Vagina (tissue), 2 donors: ENCODE measurements around the gene PCSK5.

Experiments
- POLR2A ChIP-seq, 2 donors: fragments of 450-650 bp; IDR thresholded peaks; one replicate each; pipeline ENCODE4 v1.6.1; 2017; ENCODE audit warnings: antibody characterized with exemption in 2 of 2, mild to moderate bottlenecking in 2 of 2, moderate library complexity in 2 of 2
- POLR2AphosphoS5 ChIP-seq, 2 donors: sonication (generic); formaldehyde crosslinking; IDR thresholded peaks; one replicate each; pipeline ENCODE4 v1.9.0; 2017; ENCODE audit warnings: antibody characterized with exemption in 2 of 2, mild to moderate bottlenecking in 2 of 2, low read depth in 1 of 2; ENCODE audit not compliant: insufficient read depth in 1 of 2
- TF ChIP-seq, protein P1 (sequence below), 3 experiments: fragments of 450-650 bp in 2 of 3; fragments of 200-600 bp in 1 of 3; sonication (generic) in 1 of 3; IDR thresholded peaks; one replicate each; pipeline ENCODE4 v1.5.1; 2017 to 2019; ENCODE audit warnings: antibody characterized with exemption in 3 of 3, mild to moderate bottlenecking in 2 of 3, moderate library complexity in 2 of 3

DNA sequence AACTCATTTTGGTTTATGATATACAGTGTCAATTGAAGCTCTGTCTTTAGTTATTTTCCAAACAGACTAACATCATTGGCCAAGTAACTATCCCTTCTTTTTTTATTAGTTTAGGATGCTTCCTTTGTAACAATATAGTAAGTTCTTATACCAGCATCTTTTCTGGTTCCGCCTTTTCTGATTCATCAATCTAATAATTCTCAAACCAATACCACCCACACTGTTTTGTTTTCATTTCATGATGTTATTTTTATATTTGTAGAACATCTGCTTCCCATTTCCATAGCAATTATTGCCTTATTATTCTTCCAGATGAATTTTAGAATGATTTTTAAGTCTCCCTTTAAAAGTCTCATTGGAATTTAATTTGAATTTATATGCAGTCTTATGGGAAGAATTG is 285.7 kb downstream of the PCSK5 start:
- TF ChIP-seq, protein P1, sequence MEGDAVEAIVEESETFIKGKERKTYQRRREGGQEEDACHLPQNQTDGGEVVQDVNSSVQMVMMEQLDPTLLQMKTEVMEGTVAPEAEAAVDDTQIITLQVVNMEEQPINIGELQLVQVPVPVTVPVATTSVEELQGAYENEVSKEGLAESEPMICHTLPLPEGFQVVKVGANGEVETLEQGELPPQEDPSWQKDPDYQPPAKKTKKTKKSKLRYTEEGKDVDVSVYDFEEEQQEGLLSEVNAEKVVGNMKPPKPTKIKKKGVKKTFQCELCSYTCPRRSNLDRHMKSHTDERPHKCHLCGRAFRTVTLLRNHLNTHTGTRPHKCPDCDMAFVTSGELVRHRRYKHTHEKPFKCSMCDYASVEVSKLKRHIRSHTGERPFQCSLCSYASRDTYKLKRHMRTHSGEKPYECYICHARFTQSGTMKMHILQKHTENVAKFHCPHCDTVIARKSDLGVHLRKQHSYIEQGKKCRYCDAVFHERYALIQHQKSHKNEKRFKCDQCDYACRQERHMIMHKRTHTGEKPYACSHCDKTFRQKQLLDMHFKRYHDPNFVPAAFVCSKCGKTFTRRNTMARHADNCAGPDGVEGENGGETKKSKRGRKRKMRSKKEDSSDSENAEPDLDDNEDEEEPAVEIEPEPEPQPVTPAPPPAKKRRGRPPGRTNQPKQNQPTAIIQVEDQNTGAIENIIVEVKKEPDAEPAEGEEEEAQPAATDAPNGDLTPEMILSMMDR (IDR thresholded peaks at IDR 0.05): no peak
- TF ChIP-seq POLR2AphosphoS5 (IDR thresholded peaks at IDR 0.05; ENCODE audit: insufficient read depth in 1 of 2, low read depth in 1 of 2) (no peak), POLR2A (IDR thresholded peaks at IDR 0.05) (no peak)
